ENCODE data around the gene CAMK1.

CAMK1 gene

GRCh38 chr3:9710174-9710739 lies 59.5 kb downstream of the CAMK1 start:
- H3K4me1 Mint-ChIP-seq: no peaks in the 10 kb centered on the region
- H3K9me3 Mint-ChIP-seq: peaks cover 3% of the 10 kb centered on the region
- no peak overlapping the region for H3K4me3 Mint-ChIP-seq
- TF ChIP-seq, protein P1, sequence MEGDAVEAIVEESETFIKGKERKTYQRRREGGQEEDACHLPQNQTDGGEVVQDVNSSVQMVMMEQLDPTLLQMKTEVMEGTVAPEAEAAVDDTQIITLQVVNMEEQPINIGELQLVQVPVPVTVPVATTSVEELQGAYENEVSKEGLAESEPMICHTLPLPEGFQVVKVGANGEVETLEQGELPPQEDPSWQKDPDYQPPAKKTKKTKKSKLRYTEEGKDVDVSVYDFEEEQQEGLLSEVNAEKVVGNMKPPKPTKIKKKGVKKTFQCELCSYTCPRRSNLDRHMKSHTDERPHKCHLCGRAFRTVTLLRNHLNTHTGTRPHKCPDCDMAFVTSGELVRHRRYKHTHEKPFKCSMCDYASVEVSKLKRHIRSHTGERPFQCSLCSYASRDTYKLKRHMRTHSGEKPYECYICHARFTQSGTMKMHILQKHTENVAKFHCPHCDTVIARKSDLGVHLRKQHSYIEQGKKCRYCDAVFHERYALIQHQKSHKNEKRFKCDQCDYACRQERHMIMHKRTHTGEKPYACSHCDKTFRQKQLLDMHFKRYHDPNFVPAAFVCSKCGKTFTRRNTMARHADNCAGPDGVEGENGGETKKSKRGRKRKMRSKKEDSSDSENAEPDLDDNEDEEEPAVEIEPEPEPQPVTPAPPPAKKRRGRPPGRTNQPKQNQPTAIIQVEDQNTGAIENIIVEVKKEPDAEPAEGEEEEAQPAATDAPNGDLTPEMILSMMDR (IDR thresholded peaks at IDR 0.05; ENCODE audit: unreplicated experiment in 3 of 3): no peak
- no peaks in the 10 kb centered on the region for H3K36me3 Mint-ChIP-seq (ENCODE audit: low read depth)
- H3K27ac Mint-ChIP-seq: no peak overlapping the region
- peaks cover 33% of the 10 kb centered on the region for H3K27me3 Mint-ChIP-seq (ENCODE audit: low read depth)

All from nephron (organoid).